ENCODE data around the gene RNF38. TPM values are rescaled to one million over a fixed set of nuclear protein-coding genes. Genes with fewer than 3 reads are reported as not detected.
"Not testable (repeated sequence)": the region's sequence is repeated elsewhere in the genome, so short reads cannot be mapped to it uniquely, and the experiment has no call there.

Gene RNF38
- 10 to 100 TPM; 22.1 to 22.9 TPM for total RNA-seq

DNA sequence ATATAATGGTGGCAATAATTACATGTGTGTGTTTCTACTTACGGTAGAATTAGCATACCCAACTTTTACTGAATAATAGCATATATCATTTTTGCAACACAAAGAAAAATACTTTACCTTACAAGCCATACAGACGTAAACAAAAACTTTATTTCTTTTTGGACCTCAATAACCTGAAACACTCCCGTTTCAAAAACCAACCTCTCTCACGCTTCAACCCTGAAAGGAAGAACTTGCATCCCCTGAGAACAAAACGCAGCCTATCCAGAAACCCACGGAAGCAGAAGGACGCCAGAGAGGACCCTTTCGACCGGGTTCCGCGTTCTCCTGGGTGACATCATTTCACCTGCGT, at the start of gene RNF38:
RNF38 (minus strand) TSS at position 290 of the 352 bp plus-strand sequence; CDS start at position 129, 161 bp downstream.
- H3K27me3 Mint-ChIP-seq (ENCODE audit: low read depth) = no peaks in the 10 kb centered on the region
- H3K36me3 Mint-ChIP-seq (ENCODE audit: low read depth) = no peaks in the 10 kb centered on the region
- H3K4me1 Mint-ChIP-seq (ENCODE audit: low read depth) = peaks cover 41% of the 10 kb centered on the region
- intact Hi-C loops (cut with micrococcal nuclease) = loop anchor here (1.0 to 2.0 kb wide), 6 partner anchors 21 to 1065 kb away; partner anchors contain the start of genes CLTA, GNE and ZBTB5
- peak within 1 kb of the TSS; percentile 86 for H3K4me3 Mint-ChIP-seq
- H3K9me3 Mint-ChIP-seq = no peaks in the 10 kb centered on the region
- H3K27ac Mint-ChIP-seq = peak within 1 kb of the TSS; percentile 95
- CTCF ChIA-PET = no interaction called here
- peak; percentile 75 for DNase-seq

DNA sequence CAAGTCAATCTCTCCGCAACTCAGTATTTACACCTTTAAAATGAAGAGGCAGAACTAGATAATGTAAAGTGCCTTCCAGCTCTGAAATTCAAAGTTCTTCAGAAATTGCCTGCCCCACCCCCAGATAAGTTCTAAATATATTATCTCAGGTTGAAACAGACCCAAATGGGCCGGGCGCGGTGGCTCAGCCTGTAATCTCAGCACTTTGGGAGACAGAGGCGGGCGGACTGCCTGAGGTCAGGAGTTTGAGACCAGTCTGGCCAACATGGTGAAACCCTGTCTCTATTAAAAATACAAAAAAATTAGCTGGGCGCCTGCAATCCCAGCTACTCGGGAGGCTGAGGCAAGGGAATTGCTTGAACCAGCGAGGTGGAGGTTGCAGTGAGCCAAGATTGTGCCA, 48.5 kb upstream of the RNF38 start:
- peaks cover 24% of the 10 kb centered on the region for H3K4me1 Mint-ChIP-seq (ENCODE audit: low read depth)
- H3K27ac Mint-ChIP-seq; H3K4me3 Mint-ChIP-seq; H3K36me3 Mint-ChIP-seq (ENCODE audit: low read depth); H3K9me3 Mint-ChIP-seq; H3K27me3 Mint-ChIP-seq (ENCODE audit: low read depth); DNase-seq; intact Hi-C loops (cut with micrococcal nuclease): not testable (repeated sequence)
- CTCF ChIA-PET = interaction anchor here (0.6 to 2.2 kb wide), 7 partner anchors 10 to 265 kb away, joined by 3 to 10 read pairs (median 5); no protein-coding TSS in a partner anchor

DNA sequence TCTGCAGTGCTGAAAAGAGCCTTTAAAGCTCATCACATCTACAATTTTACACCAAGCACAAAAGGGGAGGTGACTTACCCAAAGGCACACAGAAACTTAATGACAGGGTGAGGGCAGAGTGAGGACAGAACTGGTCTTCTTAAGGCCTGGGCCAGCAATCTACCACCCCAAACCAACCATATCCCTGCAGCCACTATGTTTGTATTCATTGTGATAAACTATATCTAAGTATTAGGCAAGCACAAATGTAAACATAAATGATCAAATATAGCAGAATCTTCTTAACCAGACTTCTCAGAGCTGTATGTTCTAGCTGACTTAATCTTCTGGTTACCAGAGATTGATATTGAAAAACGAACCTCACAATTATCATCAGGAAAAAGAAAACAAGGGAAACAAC, 47.9 kb upstream of the RNF38 start:
- CTCF ChIA-PET = interaction anchor here (0.6 to 2.2 kb wide), 10 partner anchors 9 to 266 kb away, joined by 3 to 10 read pairs (median 4); no protein-coding TSS in a partner anchor
- DNase-seq = no peak
- H3K4me1 Mint-ChIP-seq (ENCODE audit: low read depth) = peaks cover 29% of the 10 kb centered on the region
- no peaks in the 10 kb centered on the region for H3K27me3 Mint-ChIP-seq (ENCODE audit: low read depth)
- no peak overlapping the region for H3K4me3 Mint-ChIP-seq
- peaks cover 3% of the 10 kb centered on the region for H3K36me3 Mint-ChIP-seq (ENCODE audit: low read depth)
- H3K9me3 Mint-ChIP-seq = no peaks in the 10 kb centered on the region
- H3K27ac Mint-ChIP-seq = no peak overlapping the region
- intact Hi-C loops (cut with micrococcal nuclease) = no loop called here

DNA sequence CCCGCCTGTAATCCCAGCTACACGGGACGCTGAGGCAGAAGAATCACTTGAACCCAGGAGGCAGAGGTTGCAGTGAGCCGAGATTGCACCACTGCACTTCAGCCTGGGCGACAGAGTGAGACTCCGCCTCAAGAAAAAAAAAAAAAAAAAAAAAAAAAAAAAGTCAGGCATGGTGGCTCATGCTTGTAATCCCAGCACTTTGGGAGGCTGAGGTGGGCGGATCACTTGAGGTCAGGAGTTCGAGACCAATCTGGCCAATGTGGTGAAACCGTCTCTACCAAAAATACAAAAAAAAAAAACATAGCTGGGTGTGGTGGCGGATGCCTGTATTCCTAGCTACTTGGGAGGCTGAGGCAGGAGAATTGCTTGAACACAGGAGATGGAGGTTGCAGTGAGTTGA, 46.6 kb upstream of the RNF38 start:
- peaks cover 40% of the 10 kb centered on the region for H3K4me1 Mint-ChIP-seq (ENCODE audit: low read depth)
- intact Hi-C loops (cut with micrococcal nuclease); H3K9me3 Mint-ChIP-seq; H3K27me3 Mint-ChIP-seq (ENCODE audit: low read depth); DNase-seq; H3K4me3 Mint-ChIP-seq; H3K27ac Mint-ChIP-seq; H3K36me3 Mint-ChIP-seq (ENCODE audit: low read depth): not testable (repeated sequence)
- CTCF ChIA-PET = interaction anchor here (1.8 to 2.2 kb wide), 2 partner anchors 37 to 121 kb away, joined by 5 to 6 read pairs; no protein-coding TSS in a partner anchor

GRCh38 chr9:36445800-36446361, 45.8 kb upstream of the RNF38 start:
- Mint-ChIP-seq H3K4me1 (ENCODE audit: low read depth) (peaks cover 41% of the 10 kb centered on the region), H3K27me3 (ENCODE audit: low read depth) (no peaks in the 10 kb centered on the region), H3K27ac (no peak overlapping the region), H3K9me3 (no peaks in the 10 kb centered on the region), H3K36me3 (ENCODE audit: low read depth) (peaks cover 3% of the 10 kb centered on the region), H3K4me3 (no peak overlapping the region)
- CTCF ChIA-PET = interaction anchor here (0.9 kb wide), 1 partner anchor 109 kb away, joined by 4 read pairs; no protein-coding TSS in a partner anchor
- no peak for DNase-seq
- intact Hi-C loops (cut with micrococcal nuclease) = no loop called here

- intact Hi-C loops (cut with micrococcal nuclease) = no loop called here
- Mint-ChIP-seq H3K27ac (no peak overlapping the region), H3K36me3 (ENCODE audit: low read depth) (peaks cover 5% of the 10 kb centered on the region), H3K27me3 (ENCODE audit: low read depth) (no peaks in the 10 kb centered on the region), H3K9me3 (no peaks in the 10 kb centered on the region), H3K4me1 (ENCODE audit: low read depth) (peaks cover 43% of the 10 kb centered on the region), H3K4me3 (no peak overlapping the region)
- CTCF ChIA-PET = interaction anchor here (0.6 to 1.4 kb wide), 4 partner anchors 37 to 115 kb away, joined by 3 to 6 read pairs (median 4); no protein-coding TSS in a partner anchor
- no peak for DNase-seq
These were observed 44.1 kb upstream of the RNF38 start for GRCh38 chr9:36444203-36444602.

DNA sequence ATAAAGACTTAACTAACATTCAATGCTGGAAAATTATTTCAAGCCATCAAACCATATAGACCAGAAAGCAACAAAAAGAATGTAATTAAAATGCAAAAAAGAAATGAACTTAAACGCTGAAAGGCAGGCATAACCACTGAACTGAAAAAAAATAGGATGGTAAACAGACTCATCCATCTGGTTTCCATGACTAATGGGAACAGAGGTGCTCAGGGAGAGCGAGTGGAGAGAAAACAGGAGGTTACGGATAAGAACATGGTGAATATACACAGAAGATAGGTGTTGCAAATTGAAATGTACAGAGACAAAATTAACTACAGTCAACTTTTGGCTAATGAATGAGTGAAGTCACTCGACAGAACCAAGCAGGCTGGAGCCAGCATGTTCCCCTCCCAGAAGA, 43.5 kb upstream of the RNF38 start:
- no peak overlapping the region for H3K27ac Mint-ChIP-seq
- no peak overlapping the region for H3K4me3 Mint-ChIP-seq

DNA sequence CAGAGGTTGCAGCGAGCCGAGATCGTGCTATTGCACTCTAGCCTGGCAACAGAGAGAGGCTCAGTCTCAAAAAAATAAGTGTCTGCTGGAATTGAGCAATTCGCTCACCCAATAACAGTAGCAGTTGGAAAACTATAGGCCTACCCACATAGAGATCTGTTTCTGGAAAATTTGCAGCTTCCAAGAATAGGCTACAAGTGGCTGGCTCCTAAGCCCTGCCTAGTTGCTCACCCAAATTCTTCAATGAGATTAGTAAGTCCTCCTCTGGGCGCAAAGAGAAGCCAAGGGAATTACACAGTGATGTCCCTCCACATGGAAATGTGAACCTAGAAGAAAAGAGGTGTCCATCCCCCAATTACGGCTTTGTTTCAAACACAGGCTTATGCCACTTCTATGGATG, 42.6 kb upstream of the RNF38 start:
- CTCF ChIA-PET = interaction anchor here (0.7 to 3.2 kb wide), 7 partner anchors 18 to 114 kb away, joined by 3 to 20 read pairs (median 3); no protein-coding TSS in a partner anchor
- intact Hi-C loops (cut with micrococcal nuclease) = no loop called here
- Mint-ChIP-seq H3K9me3 (no peaks in the 10 kb centered on the region), H3K4me1 (ENCODE audit: low read depth) (peaks cover 52% of the 10 kb centered on the region), H3K4me3 (no peak overlapping the region), H3K36me3 (ENCODE audit: low read depth) (peaks cover 6% of the 10 kb centered on the region), H3K27me3 (ENCODE audit: low read depth) (no peaks in the 10 kb centered on the region), H3K27ac (no peak overlapping the region)
- DNase-seq = no peak

More for the DNA sequence above, 43.5 kb upstream of the RNF38 start:
- Mint-ChIP-seq H3K9me3 (no peaks in the 10 kb centered on the region), H3K27me3 (ENCODE audit: low read depth) (no peaks in the 10 kb centered on the region), H3K4me1 (ENCODE audit: low read depth) (peaks cover 46% of the 10 kb centered on the region), H3K36me3 (ENCODE audit: low read depth) (peaks cover 5% of the 10 kb centered on the region)
- CTCF ChIA-PET = interaction anchor here (0.7 to 1.4 kb wide), 3 partner anchors 32 to 112 kb away, joined by 3 to 6 read pairs (median 4); no protein-coding TSS in a partner anchor
- intact Hi-C loops (cut with micrococcal nuclease) = no loop called here
- no peak for DNase-seq

- Mint-ChIP-seq H3K27ac (no peak overlapping the region), H3K36me3 (ENCODE audit: low read depth) (peaks cover 6% of the 10 kb centered on the region), H3K4me1 (ENCODE audit: low read depth) (peaks cover 58% of the 10 kb centered on the region), H3K4me3 (no peak overlapping the region), H3K27me3 (ENCODE audit: low read depth) (no peaks in the 10 kb centered on the region), H3K9me3 (no peaks in the 10 kb centered on the region)
- intact Hi-C loops (cut with micrococcal nuclease) = no loop called here
- CTCF ChIA-PET = interaction anchor here (0.6 to 3.2 kb wide), 6 partner anchors 19 to 114 kb away, joined by 3 to 20 read pairs (median 3); no protein-coding TSS in a partner anchor
- no peak for DNase-seq
These were observed 41.9 kb upstream of the RNF38 start for GRCh38 chr9:36441966-36442365.

- no peak overlapping the region for H3K4me3 Mint-ChIP-seq
- intact Hi-C loops (cut with micrococcal nuclease) = no loop called here
- no peak for DNase-seq
- no peak overlapping the region for H3K27ac Mint-ChIP-seq
- CTCF ChIA-PET = interaction anchor here (0.6 to 4.3 kb wide), 7 partner anchors 9 to 154 kb away, joined by 3 to 25 read pairs (median 4); no protein-coding TSS in a partner anchor
- no peaks in the 10 kb centered on the region for H3K9me3 Mint-ChIP-seq
- H3K4me1 Mint-ChIP-seq (ENCODE audit: low read depth) = peaks cover 45% of the 10 kb centered on the region
- H3K36me3 Mint-ChIP-seq (ENCODE audit: low read depth) = peaks cover 3% of the 10 kb centered on the region
- no peaks in the 10 kb centered on the region for H3K27me3 Mint-ChIP-seq (ENCODE audit: low read depth)
These were observed 38.6 kb upstream of the RNF38 start for GRCh38 chr9:36438536-36439236.

DNA sequence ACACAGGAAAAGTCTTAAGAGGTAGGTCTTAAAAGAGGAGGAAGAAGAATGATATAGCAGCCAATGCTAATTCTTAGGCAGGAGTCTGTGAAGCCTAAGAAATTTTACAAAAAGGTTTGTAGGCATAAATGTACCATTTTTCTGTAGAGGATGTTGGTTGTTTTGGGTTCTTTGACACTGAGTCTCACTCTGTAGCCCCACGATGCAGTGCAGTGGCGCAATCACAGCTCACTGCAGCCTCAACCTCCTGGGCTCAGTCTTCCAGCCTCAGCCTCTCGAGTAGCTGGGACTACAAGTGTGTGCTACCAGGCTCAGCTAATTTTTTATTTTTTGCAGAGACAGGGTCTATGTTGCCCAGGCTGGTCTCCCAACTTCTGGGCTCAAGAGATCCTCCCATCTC, 37.7 kb upstream of the RNF38 start:
- Mint-ChIP-seq H3K4me1 (ENCODE audit: low read depth) (peaks cover 38% of the 10 kb centered on the region), H3K9me3 (no peaks in the 10 kb centered on the region), H3K27ac (no peak overlapping the region), H3K4me3 (no peak overlapping the region), H3K27me3 (ENCODE audit: low read depth) (no peaks in the 10 kb centered on the region), H3K36me3 (ENCODE audit: low read depth) (peaks cover 3% of the 10 kb centered on the region)
- no peak for DNase-seq
- intact Hi-C loops (cut with micrococcal nuclease) = no loop called here
- CTCF ChIA-PET = interaction anchor here (0.7 to 4.3 kb wide), 6 partner anchors 12 to 118 kb away, joined by 3 to 25 read pairs (median 4); no protein-coding TSS in a partner anchor

DNA sequence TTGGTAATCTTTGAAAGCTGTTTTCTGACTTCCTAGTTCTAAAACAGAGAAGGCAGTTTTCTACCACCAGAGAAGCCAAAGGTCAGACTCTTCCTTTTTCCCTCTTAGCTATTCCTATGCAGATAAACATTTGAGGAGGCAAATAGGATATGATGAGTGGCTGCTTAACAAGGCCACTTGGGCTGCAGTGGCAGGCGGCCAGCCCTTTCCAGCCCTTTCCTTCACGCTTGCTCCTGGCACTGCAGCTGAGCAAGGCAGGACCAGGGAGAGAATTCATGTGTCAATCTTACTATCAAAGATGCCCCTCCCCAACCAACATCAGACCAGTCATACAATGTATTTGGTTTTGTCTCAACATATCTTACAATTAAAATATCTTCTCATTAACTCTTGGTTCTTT, 36.8 kb upstream of the RNF38 start:
- DNase-seq = no peak
- CTCF ChIA-PET = interaction anchor here (0.6 to 4.3 kb wide), 5 partner anchors 13 to 905 kb away, joined by 3 to 25 read pairs (median 4); no protein-coding TSS in a partner anchor
- H3K27me3 Mint-ChIP-seq (ENCODE audit: low read depth) = no peaks in the 10 kb centered on the region
- peaks cover 3% of the 10 kb centered on the region for H3K36me3 Mint-ChIP-seq (ENCODE audit: low read depth)
- H3K4me3 Mint-ChIP-seq = no peak overlapping the region
- H3K4me1 Mint-ChIP-seq (ENCODE audit: low read depth) = peaks cover 31% of the 10 kb centered on the region
- intact Hi-C loops (cut with micrococcal nuclease) = no loop called here
- H3K27ac Mint-ChIP-seq = no peak overlapping the region
- H3K9me3 Mint-ChIP-seq = no peaks in the 10 kb centered on the region

Measured in activated naive CD4-positive, alpha-beta T cell treated with anti-CD3 and anti-CD28 coated beads for 36 hours (primary cell).